Ishikawa (cell line): ENCODE data around the gene CISH.

Experiments used
- CEBPB ChIP-seq: IDR thresholded peaks from 2 replicates; pipeline ENCODE4 v1.6.1; 2012
- CREB1 ChIP-seq: IDR thresholded peaks from 2 replicates; pipeline ENCODE4 v1.6.1; 2012; ENCODE audit warnings: low read depth
- EGR1 ChIP-seq: IDR thresholded peaks from 2 replicates; pipeline ENCODE4 v1.6.1; 2012
- EP300 ChIP-seq: IDR thresholded peaks from 2 replicates; pipeline ENCODE4 v1.6.1; 2012; ENCODE audit warnings: borderline replicate concordance
- FOXM1 ChIP-seq: IDR thresholded peaks from 2 replicates; pipeline ENCODE4 v1.6.1; 2012; ENCODE audit warnings: low read depth, borderline replicate concordance
- MAX ChIP-seq: IDR thresholded peaks from 2 replicates; pipeline ENCODE4 v1.6.1; 2012
- NFIC ChIP-seq: IDR thresholded peaks from 2 replicates; pipeline ENCODE4 v1.6.1; 2012
- RAD21 ChIP-seq: IDR thresholded peaks from 2 replicates; pipeline ENCODE4 v1.6.1; 2012; ENCODE audit warnings: low read depth
- TAF1 ChIP-seq: IDR thresholded peaks from 2 replicates; pipeline ENCODE4 v1.6.1; 2012; ENCODE audit warnings: low read depth, mild to moderate bottlenecking
- TCF12 ChIP-seq: IDR thresholded peaks from 2 replicates; pipeline ENCODE4 v1.6.1; 2012; ENCODE audit warnings: low read depth
- TEAD4 ChIP-seq: IDR thresholded peaks from 2 replicates; pipeline ENCODE4 v1.6.1; 2012
- USF1 ChIP-seq: IDR thresholded peaks from 2 replicates; pipeline ENCODE4 v1.6.1; 2012
- YY1 ChIP-seq: IDR thresholded peaks from 2 replicates; pipeline ENCODE4 v1.6.1; 2012; ENCODE audit warnings: low read depth
- ZBTB7A ChIP-seq: IDR thresholded peaks from 2 replicates; pipeline ENCODE4 v1.6.1; 2012; ENCODE audit warnings: low read depth
- TF ChIP-seq, protein P1 (sequence below): IDR thresholded peaks from 2 replicates; pipeline ENCODE4 v1.6.1; 2012; ENCODE audit warnings: low read depth, mild to moderate bottlenecking

The CISH gene

GRCh38 chr3:50645378-50645777, 33.8 kb upstream of the CISH start:
- no peak for TF ChIP-seq EP300
- TF ChIP-seq YY1: no peak
- no peak for TF ChIP-seq CEBPB
- TF ChIP-seq CREB1: no peak
- TF ChIP-seq ZBTB7A: no peak
- no peak for TF ChIP-seq RAD21
- TF ChIP-seq TEAD4: no peak
- no peak for TF ChIP-seq FOXM1
- no peak for TF ChIP-seq USF1
- no peak for TF ChIP-seq MAX
- no peak for TF ChIP-seq TCF12
- no peak for TF ChIP-seq TAF1
- no peak for TF ChIP-seq EGR1
- TF ChIP-seq, protein P1, sequence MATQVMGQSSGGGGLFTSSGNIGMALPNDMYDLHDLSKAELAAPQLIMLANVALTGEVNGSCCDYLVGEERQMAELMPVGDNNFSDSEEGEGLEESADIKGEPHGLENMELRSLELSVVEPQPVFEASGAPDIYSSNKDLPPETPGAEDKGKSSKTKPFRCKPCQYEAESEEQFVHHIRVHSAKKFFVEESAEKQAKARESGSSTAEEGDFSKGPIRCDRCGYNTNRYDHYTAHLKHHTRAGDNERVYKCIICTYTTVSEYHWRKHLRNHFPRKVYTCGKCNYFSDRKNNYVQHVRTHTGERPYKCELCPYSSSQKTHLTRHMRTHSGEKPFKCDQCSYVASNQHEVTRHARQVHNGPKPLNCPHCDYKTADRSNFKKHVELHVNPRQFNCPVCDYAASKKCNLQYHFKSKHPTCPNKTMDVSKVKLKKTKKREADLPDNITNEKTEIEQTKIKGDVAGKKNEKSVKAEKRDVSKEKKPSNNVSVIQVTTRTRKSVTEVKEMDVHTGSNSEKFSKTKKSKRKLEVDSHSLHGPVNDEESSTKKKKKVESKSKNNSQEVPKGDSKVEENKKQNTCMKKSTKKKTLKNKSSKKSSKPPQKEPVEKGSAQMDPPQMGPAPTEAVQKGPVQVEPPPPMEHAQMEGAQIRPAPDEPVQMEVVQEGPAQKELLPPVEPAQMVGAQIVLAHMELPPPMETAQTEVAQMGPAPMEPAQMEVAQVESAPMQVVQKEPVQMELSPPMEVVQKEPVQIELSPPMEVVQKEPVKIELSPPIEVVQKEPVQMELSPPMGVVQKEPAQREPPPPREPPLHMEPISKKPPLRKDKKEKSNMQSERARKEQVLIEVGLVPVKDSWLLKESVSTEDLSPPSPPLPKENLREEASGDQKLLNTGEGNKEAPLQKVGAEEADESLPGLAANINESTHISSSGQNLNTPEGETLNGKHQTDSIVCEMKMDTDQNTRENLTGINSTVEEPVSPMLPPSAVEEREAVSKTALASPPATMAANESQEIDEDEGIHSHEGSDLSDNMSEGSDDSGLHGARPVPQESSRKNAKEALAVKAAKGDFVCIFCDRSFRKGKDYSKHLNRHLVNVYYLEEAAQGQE: no peak
- TF ChIP-seq NFIC: no peak

- no peak for TF ChIP-seq FOXM1
- TF ChIP-seq YY1: no peak
- no peak for TF ChIP-seq EP300
- TF ChIP-seq MAX: no peak
- TF ChIP-seq NFIC: no peak
- TF ChIP-seq CREB1: no peak
- TF ChIP-seq ZBTB7A: no peak
- no peak for TF ChIP-seq RAD21
- TF ChIP-seq, protein P1: no peak
- TF ChIP-seq TCF12: no peak
- TF ChIP-seq USF1: no peak
- TF ChIP-seq TEAD4: no peak
- TF ChIP-seq CEBPB: no peak
- no peak for TF ChIP-seq EGR1
- TF ChIP-seq TAF1: no peak
Measured at GRCh38 chr3:50644561-50644960, 33.0 kb upstream of the CISH start.

GRCh38 chr3:50642382-50642781, 30.8 kb upstream of the CISH start:
- TF ChIP-seq RAD21 (no peak), TEAD4 (no peak), TCF12 (no peak), FOXM1 (no peak)

DNA sequence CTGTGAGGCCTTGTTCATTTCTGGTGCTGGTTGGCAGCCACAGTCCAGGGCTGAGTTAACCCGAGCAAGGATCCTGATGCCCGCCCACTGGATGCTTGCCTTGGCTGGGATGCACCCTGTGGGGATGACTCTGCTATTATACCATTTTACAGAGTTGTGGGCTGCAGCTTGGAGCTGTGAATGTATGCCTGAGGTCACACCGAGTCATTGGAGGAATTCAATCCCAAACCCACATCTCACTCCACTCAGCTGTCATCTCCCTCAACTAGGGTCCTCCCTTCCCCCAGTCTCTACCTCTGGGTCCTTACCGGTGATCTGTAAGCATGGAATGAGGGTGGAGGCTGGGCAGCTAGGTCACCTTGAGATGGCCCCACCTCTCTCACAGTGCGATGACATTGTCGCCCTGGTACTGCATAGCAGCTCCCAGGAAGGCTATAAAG, 27.5 kb upstream of the CISH start:
- no peak for TF ChIP-seq NFIC
- no peak for TF ChIP-seq YY1
- no peak for TF ChIP-seq EP300
- no peak for TF ChIP-seq CEBPB
- TF ChIP-seq FOXM1: no peak
- TF ChIP-seq, protein P1: no peak
- TF ChIP-seq TCF12: no peak
- TF ChIP-seq CREB1: no peak
- no peak for TF ChIP-seq TAF1
- TF ChIP-seq MAX: no peak

DNA sequence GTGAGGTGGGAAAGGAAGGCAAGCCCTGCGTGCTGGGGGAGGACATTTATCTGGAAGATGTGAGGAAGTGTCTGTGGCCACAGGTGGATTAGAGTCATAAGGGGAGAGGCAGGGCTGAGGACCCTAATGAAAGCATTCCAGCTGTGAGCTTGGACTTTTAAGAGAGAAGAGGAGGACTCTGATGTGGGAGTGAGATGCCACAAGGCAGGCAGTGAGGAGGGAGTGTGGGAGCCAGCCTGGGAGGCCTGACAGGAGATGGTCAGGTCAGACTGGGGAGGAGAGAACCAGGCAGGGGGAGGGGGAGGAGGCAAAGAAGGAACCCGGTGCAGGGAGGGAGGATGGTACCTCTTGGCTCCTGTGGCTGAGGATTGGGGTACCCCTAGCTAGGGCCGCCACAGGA, 26.4 kb upstream of the CISH start:
- TF ChIP-seq NFIC: no peak
- no peak for TF ChIP-seq CREB1
- TF ChIP-seq YY1: no peak
- no peak for TF ChIP-seq USF1
- no peak for TF ChIP-seq TEAD4
- no peak for TF ChIP-seq MAX
- no peak for TF ChIP-seq CEBPB
- TF ChIP-seq ZBTB7A: no peak
- TF ChIP-seq TCF12: no peak
- no peak for TF ChIP-seq EP300
